Keratinocyte (primary cell): Measurements from ENCODE around the gene MTERF4.

Source experiments
- EZH2 ChIP-seq: IDR thresholded peaks from one replicate; pipeline ENCODE4 v1.6.1; 2012; ENCODE audit warnings: inconsistent platforms, mild to moderate bottlenecking, low read length, moderate library complexity
- TF ChIP-seq, protein P1 (sequence below), 3 experiments: IDR thresholded peaks in 1 of 3; conservative IDR thresholded peaks in 1 of 3; optimal IDR thresholded peaks in 1 of 3; 2 replicates in 2 of 3; 3 replicates in 1 of 3; pipeline versions ENCODE3 to v1.5.1; 2011; ENCODE audit warnings: low read length in 3 of 3, mild to moderate bottlenecking in 3 of 3, moderate library complexity in 2 of 3, control low read depth in 1 of 3, inconsistent platforms in 1 of 3; ENCODE audit not compliant: insufficient read depth in 2 of 3; ENCODE audit errors: extremely low read depth in 1 of 3

DNA sequence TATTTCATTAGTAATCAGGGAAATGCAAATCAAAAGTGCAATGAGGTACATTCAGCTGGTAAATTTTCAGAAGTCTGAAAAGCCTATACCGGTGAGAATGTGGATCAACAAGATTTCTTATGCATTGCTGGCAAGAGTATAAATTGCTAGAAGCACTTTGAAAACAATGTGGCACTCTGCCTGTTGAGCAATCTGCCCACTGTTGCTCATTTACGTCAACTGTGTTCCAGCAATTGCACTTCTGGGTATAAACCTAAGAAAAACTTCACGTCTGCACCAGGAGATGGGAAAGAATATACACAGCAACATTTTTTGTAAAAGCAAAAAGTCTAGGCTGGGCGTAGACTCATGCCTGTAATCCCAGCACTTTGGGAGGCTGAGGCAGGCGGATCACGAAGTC, 40.8 kb downstream of the MTERF4 start:
- TF ChIP-seq, protein P1, sequence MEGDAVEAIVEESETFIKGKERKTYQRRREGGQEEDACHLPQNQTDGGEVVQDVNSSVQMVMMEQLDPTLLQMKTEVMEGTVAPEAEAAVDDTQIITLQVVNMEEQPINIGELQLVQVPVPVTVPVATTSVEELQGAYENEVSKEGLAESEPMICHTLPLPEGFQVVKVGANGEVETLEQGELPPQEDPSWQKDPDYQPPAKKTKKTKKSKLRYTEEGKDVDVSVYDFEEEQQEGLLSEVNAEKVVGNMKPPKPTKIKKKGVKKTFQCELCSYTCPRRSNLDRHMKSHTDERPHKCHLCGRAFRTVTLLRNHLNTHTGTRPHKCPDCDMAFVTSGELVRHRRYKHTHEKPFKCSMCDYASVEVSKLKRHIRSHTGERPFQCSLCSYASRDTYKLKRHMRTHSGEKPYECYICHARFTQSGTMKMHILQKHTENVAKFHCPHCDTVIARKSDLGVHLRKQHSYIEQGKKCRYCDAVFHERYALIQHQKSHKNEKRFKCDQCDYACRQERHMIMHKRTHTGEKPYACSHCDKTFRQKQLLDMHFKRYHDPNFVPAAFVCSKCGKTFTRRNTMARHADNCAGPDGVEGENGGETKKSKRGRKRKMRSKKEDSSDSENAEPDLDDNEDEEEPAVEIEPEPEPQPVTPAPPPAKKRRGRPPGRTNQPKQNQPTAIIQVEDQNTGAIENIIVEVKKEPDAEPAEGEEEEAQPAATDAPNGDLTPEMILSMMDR (optimal IDR thresholded peaks at IDR 0.05 in 1 of 3, IDR thresholded peaks at IDR 0.05 in 1 of 3, conservative IDR thresholded peaks at IDR 0.05 in 1 of 3; ENCODE audit: extremely low read depth in 1 of 3, insufficient read depth in 2 of 3, low read length in 3 of 3) = no peak
- no peak for TF ChIP-seq EZH2
